Gastroesophageal sphincter (tissue), 4 donors: ENCODE measurements around the gene NUP62. TPM values are rescaled to one million over a fixed set of nuclear protein-coding genes. Genes with fewer than 3 reads are reported as not detected.

Source experiments
- ATAC-seq: fragments of 150-250 bp; one replicate; pipeline ENCODE4 v1.9.1; 2016; ENCODE audit warnings: mild to moderate bottlenecking, moderate library complexity
- H3K27ac ChIP-seq, 4 donors: fragments of 200-600 bp; sonication (generic) in 3 of 4; 1 replicate in 3 of 4; 2 replicates in 1 of 4; pipeline ENCODE4 v1.5.1; 2016 to 2019
- H3K27me3 ChIP-seq: fragments of 200-600 bp; sonication (generic); one replicate; pipeline ENCODE4 v1.5.1; 2019
- H3K36me3 ChIP-seq, 2 donors: fragments of 200-600 bp; sonication (generic); one replicate each; pipeline ENCODE4 v1.5.1; 2019; ENCODE audit warnings: control low read depth in 1 of 2
- H3K4me1 ChIP-seq, 3 donors: fragments of 200-600 bp; sonication (generic); 1 replicate in 2 of 3; 2 replicates in 1 of 3; pipeline ENCODE4 v1.5.1; 2016 to 2019; ENCODE audit warnings: control low read depth in 2 of 3
- H3K4me3 ChIP-seq, 2 donors: fragments of 200-600 bp; sonication (generic); one replicate each; pipeline ENCODE4 v1.5.1; 2019; ENCODE audit warnings: mild to moderate bottlenecking in 1 of 2, moderate library complexity in 1 of 2
- H3K9me3 ChIP-seq, 3 donors: fragments of 200-600 bp; sonication (generic); one replicate each; pipeline ENCODE4 v1.5.1; 2017 to 2019; ENCODE audit warnings: control low read depth in 2 of 3
- EP300 ChIP-seq: sonication (generic); formaldehyde crosslinking; IDR thresholded peaks from one replicate; pipeline ENCODE4 v1.6.1; 2017; ENCODE audit warnings: antibody characterized with exemption, mild to moderate bottlenecking
- POLR2A ChIP-seq, 2 donors: fragments of 450-650 bp; IDR thresholded peaks; one replicate each; pipeline ENCODE4 v1.6.1; 2017; ENCODE audit warnings: antibody characterized with exemption in 2 of 2, mild to moderate bottlenecking in 2 of 2, moderate library complexity in 1 of 2
- POLR2AphosphoS5 ChIP-seq: sonication (generic); formaldehyde crosslinking; IDR thresholded peaks from one replicate; pipeline ENCODE4 v1.6.1; 2017; ENCODE audit warnings: antibody characterized with exemption
- WGBS, 2 donors: methylation state at CpG; one replicate each; pipeline ENCODE4 v1.1.5; 2018; ENCODE audit warnings: low coverage in 1 of 2; 5-methylcytosine and 5-hydroxymethylcytosine counted together
- total RNA-seq, 4 donors: library from RNA; depleted of rRNA; stranded (reverse); fragments of >200 nt; gene quantifications; one replicate each; pipeline ENCODE4 v1.1.0, GENCODE V29; 2016
- TF ChIP-seq, protein P1 (sequence below), 4 experiments: fragments of 200-600 bp in 2 of 4; fragments of 450-650 bp in 2 of 4; sonication (generic) in 1 of 4; IDR thresholded peaks; one replicate each; pipeline ENCODE4 v1.5.1; 2017 to 2019; ENCODE audit warnings: antibody characterized with exemption in 4 of 4, mild to moderate bottlenecking in 2 of 4, moderate library complexity in 2 of 4

Gene NUP62
- total RNA-seq, 4 donors from 2014 or later, result 30.1 to 43.2 (median 37.7) TPM

DNA sequence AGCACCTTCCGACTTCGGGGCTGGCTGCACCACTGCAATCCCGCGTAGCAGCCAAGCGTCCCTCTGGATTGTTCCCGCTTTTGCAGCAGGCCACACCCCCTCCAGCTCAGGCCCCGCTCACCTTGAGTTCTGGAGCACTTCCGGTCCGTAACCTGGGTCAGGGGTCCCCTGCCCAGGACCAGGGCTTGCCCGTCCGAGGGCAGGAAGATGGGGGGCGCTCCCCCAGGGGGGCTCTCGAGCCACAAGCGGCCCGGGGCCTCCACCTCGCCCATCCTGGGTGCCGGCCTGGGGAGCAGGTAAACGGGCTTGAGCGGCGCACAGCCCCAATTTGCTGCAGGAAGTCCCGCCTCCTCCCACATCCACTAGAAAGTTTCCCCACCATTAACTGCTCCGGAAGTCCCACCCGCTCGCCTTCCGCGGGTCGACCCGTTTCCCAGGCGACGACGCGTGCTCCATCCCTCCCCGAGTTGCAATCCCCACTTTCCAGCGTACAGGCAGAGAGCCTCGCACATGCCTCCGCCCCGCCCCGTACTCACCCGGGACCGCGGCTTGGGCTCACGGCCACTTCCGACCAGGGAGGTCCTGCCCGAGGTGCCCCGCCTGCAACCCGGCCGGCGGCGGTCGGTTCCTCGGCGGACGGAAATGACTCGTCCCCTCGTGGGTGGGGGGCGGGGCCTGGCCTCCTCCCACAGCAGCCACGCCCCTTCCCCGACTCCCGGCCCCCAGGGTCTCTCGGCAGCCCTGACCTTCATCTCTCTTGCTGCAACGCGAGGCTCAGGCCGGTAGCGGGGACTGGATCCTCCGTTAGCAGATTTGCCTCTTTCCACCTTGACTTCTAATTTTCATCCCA is 62.1 kb downstream of the NUP62 start, which contains the start of gene PNKP:
Gene PNKP, minus strand, starts transcription at position 644 of the 850 bp plus-strand sequence. Its CDS starts 372 bp downstream, at position 272.
- Histone ChIP-seq H3K36me3 (peaks cover 0 to 41% of the 10 kb centered on the region in 2 donors), H3K27me3 (no peaks in the 10 kb centered on the region), H3K27ac (peak within 1 kb of the TSS; percentile 51 to 98 (median 91)), H3K4me3 (peak within 1 kb of the TSS; percentile 69 to 80), H3K9me3 (no peaks in the 10 kb centered on the region), H3K4me1 (peaks cover 0 to 66% (median 35%) of the 10 kb centered on the region in 3 donors)
- TF ChIP-seq, protein P1, sequence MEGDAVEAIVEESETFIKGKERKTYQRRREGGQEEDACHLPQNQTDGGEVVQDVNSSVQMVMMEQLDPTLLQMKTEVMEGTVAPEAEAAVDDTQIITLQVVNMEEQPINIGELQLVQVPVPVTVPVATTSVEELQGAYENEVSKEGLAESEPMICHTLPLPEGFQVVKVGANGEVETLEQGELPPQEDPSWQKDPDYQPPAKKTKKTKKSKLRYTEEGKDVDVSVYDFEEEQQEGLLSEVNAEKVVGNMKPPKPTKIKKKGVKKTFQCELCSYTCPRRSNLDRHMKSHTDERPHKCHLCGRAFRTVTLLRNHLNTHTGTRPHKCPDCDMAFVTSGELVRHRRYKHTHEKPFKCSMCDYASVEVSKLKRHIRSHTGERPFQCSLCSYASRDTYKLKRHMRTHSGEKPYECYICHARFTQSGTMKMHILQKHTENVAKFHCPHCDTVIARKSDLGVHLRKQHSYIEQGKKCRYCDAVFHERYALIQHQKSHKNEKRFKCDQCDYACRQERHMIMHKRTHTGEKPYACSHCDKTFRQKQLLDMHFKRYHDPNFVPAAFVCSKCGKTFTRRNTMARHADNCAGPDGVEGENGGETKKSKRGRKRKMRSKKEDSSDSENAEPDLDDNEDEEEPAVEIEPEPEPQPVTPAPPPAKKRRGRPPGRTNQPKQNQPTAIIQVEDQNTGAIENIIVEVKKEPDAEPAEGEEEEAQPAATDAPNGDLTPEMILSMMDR (IDR thresholded peaks at IDR 0.05), result peak in 1 of 4 experiments; percentile 20
- TF ChIP-seq EP300, result no peak
- TF ChIP-seq POLR2AphosphoS5, result peak; percentile 78
- peak; percentile 35 to 56 for TF ChIP-seq POLR2A (IDR thresholded peaks at IDR 0.05)
- 0% methylated on average over 5 of the region's 65 CpGs; no CpG with 5 or more reads in 1 of the 2 donors for WGBS, 2 donors
- peak; percentile 62 for ATAC-seq

DNA sequence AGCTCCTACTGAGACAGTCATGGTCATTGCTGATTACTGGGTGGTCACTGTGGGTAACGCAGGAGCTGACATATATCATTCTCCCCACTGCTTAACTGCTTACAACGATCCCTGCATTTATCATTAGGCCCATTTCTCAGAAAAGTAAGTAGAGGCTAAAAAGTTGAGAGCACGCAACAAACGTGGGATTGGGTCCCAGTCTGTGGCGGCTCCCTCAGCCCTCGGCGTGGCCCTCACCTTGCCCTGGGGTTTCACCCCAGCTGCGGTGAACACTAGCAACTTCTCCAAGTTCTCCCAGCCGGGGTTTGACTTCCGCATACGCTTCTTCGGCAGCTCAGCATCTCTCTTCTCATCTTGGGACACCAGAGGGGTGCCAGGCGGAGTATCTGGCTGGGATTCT is 64.4 kb downstream of the NUP62 start:
- Histone ChIP-seq H3K4me1 (peaks cover 0 to 66% (median 27%) of the 10 kb centered on the region in 3 donors), H3K4me3 (no peak overlapping the region), H3K27me3 (no peaks in the 10 kb centered on the region), H3K9me3 (no peaks in the 10 kb centered on the region), H3K27ac (peak overlapping the region in 3 of 4 donors; percentile 65 to 92 (median 90)), H3K36me3 (peaks cover 0 to 47% of the 10 kb centered on the region in 2 donors)
- 88 to 91% methylated on average over 5 to 8 of the region's 13 CpGs for WGBS, 2 donors
- no peak for ATAC-seq
- TF ChIP-seq EP300 (no peak), POLR2AphosphoS5 (no peak), POLR2A (IDR thresholded peaks at IDR 0.05) (no peak)
- TF ChIP-seq, protein P1 (IDR thresholded peaks at IDR 0.05), result no peak

DNA sequence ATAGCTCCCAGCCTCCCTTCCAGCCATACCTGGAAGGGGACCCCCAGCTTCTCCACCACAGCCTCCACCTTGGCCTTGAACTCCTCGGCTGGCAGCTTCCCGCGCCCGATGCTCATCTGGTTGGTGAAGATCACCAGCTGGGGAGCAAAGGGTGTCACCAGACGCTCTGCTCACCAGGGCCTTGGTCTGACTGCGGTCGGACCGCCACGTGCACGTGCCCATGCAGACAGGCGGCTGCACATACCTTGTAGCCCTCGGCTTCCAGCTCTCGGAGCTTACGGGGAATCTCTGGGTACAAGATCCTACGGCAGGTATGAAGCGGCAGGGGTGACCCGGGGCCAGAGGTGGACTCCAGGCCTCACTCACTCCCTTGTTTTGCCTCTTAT is 65.4 kb downstream of the NUP62 start:
- TF ChIP-seq POLR2AphosphoS5, result no peak
- no peak for TF ChIP-seq EP300
- TF ChIP-seq, protein P1 (IDR thresholded peaks at IDR 0.05), result no peak
- no peak for TF ChIP-seq POLR2A (IDR thresholded peaks at IDR 0.05)
- Histone ChIP-seq H3K36me3 (peaks cover 0 to 56% of the 10 kb centered on the region in 2 donors), H3K4me1 (peaks cover 0 to 60% (median 25%) of the 10 kb centered on the region in 3 donors), H3K27ac (no peak overlapping the region), H3K27me3 (no peaks in the 10 kb centered on the region), H3K4me3 (no peak overlapping the region), H3K9me3 (no peaks in the 10 kb centered on the region)
- no peak for ATAC-seq
- 92% methylated on average over 5 of the region's 17 CpGs; no CpG with 5 or more reads in 1 of the 2 donors for WGBS, 2 donors

DNA sequence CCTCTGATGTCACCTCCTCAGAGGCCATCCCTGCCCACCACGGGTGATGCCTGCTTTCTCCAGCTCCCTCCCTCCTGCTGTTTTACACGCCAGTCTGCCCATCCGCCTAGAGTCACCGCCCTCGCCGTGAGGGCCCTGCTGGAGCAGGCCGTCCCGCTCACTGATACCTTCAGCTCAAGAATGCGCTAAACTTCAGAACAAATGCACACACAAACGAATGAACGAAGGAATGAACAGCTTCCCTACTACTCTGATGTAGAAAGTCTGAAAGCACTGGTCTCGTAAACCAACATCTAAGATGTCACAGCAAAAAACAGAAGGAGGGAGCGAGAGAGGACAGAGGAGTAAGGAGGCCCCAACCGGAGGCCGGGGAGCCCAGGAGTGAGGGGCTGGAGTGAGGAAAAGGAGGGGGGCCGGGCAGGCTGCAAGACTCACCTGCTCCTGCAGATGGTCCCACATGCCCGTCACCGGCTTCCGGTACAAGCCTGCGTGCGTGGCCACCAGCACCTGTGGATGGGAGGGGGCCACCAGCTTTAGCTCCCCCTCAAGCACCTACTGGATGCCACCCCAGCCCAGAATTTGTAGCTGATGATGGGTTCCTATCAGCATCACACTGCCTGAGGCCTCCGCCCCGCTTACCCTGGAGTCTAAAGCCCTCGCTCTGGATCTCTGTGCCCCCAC is 65.9 kb downstream of the NUP62 start:
- Histone ChIP-seq H3K27ac (peak overlapping the region in 2 of 4 donors; percentile 4 to 5), H3K4me1 (peaks cover 0 to 55% (median 20%) of the 10 kb centered on the region in 3 donors), H3K27me3 (no peaks in the 10 kb centered on the region), H3K9me3 (no peaks in the 10 kb centered on the region), H3K36me3 (peaks cover 0 to 62% of the 10 kb centered on the region in 2 donors), H3K4me3 (no peak overlapping the region)
- ATAC-seq, result no peak
- TF ChIP-seq EP300 (no peak), POLR2AphosphoS5 (no peak), POLR2A (IDR thresholded peaks at IDR 0.05) (no peak)
- TF ChIP-seq, protein P1 (IDR thresholded peaks at IDR 0.05), result no peak
- 17 to 88% methylated on average over 1 to 13 of the region's 24 CpGs for WGBS, 2 donors
